Type B pancreatic cell (in vitro differentiated cells): ENCODE results near the gene SRC. TPM values are rescaled to one million over a fixed set of nuclear protein-coding genes. Genes with fewer than 3 reads are reported as not detected.

Experiments used
- DNase-seq: peaks from one replicate; pipeline ENCODE4 v3.0.0; 2021; ENCODE audit warnings: mixed read lengths; ENCODE audit not compliant: unreplicated experiment; ENCODE audit errors: extremely low spot score
- H3K27ac Mint-ChIP-seq: 2 replicates; pipeline ENCODE4 v1.8.0; 2021; ENCODE audit warnings: mild to moderate bottlenecking, mixed read lengths
- H3K27me3 Mint-ChIP-seq: 2 replicates; pipeline ENCODE4 v1.8.0; 2021; ENCODE audit warnings: mixed read lengths
- H3K36me3 Mint-ChIP-seq: 2 replicates; pipeline ENCODE4 v1.8.0; 2021; ENCODE audit warnings: mixed read lengths
- H3K4me1 Mint-ChIP-seq: one replicate; pipeline ENCODE4 v1.8.0; 2021; ENCODE audit warnings: mixed read lengths; ENCODE audit not compliant: unreplicated experiment
- H3K4me3 Mint-ChIP-seq: 2 replicates; pipeline ENCODE4 v1.8.0; 2021; ENCODE audit warnings: mild to moderate bottlenecking, mixed read lengths
- H3K9me3 Mint-ChIP-seq: 2 replicates; pipeline ENCODE4 v1.8.0; 2021; ENCODE audit warnings: mixed read lengths
- total RNA-seq: library from RNA; stranded (reverse); gene quantifications from 2 replicates; pipeline ENCODE4 v1.2.1, GENCODE V29; 2021; ENCODE audit warnings: low replicate concordance
- TF ChIP-seq, protein P1 (sequence below): fragments of 200-600 bp; sonication (generic); conservative IDR thresholded peaks from 2 replicates; pipeline ENCODE4 v1.5.0; 2021; ENCODE audit warnings: antibody characterized with exemption, mild to moderate bottlenecking

SRC gene
- total RNA-seq, 1 donor from 2014 or later: 56.0 TPM

DNA sequence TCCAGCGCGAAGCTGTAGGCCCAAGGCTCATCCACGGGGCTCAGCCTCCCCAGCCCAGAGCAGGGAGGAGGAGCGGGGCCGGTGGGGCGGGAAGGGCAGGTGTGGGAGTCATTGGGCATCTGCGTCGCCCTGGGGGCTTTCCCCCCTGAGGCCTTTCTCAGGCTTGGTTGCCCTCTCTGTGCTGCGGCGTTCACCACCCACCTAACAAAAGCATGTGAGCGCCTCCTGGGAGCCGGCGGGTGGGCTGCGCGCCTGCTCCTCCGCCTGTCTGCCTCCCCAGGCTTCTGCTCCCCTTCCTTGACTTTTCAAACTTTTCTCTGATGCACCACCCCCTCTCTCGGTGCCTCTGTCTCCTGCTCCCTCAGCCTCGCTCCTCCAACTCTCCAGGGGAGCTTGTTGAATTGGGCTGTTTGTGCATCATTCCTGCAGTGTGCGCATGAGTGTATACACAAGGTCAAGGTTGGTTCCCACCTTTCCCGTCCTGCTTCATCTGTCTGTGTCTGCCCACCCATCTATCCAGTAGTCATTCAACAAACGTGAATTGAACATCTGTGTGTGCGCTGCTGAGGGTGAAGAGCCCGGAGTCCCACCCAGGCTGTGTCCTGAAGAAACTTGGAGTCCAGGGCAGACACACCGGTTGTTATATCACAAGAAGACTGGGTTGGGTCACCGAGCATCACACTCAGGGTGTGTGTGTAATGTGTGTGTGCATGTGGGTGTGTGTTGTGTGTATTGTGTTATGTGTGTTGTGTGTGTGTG is 92.7 kb downstream of the SRC start:
- DNase-seq: no peak
- Mint-ChIP-seq H3K36me3 (no peaks in the 10 kb centered on the region), H3K4me3 (no peak overlapping the region), H3K27me3 (peaks cover 3% of the 10 kb centered on the region), H3K4me1 (peaks cover 14% of the 10 kb centered on the region), H3K9me3 (no peaks in the 10 kb centered on the region), H3K27ac (no peak overlapping the region)
- TF ChIP-seq, protein P1, sequence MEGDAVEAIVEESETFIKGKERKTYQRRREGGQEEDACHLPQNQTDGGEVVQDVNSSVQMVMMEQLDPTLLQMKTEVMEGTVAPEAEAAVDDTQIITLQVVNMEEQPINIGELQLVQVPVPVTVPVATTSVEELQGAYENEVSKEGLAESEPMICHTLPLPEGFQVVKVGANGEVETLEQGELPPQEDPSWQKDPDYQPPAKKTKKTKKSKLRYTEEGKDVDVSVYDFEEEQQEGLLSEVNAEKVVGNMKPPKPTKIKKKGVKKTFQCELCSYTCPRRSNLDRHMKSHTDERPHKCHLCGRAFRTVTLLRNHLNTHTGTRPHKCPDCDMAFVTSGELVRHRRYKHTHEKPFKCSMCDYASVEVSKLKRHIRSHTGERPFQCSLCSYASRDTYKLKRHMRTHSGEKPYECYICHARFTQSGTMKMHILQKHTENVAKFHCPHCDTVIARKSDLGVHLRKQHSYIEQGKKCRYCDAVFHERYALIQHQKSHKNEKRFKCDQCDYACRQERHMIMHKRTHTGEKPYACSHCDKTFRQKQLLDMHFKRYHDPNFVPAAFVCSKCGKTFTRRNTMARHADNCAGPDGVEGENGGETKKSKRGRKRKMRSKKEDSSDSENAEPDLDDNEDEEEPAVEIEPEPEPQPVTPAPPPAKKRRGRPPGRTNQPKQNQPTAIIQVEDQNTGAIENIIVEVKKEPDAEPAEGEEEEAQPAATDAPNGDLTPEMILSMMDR: no peak

DNA sequence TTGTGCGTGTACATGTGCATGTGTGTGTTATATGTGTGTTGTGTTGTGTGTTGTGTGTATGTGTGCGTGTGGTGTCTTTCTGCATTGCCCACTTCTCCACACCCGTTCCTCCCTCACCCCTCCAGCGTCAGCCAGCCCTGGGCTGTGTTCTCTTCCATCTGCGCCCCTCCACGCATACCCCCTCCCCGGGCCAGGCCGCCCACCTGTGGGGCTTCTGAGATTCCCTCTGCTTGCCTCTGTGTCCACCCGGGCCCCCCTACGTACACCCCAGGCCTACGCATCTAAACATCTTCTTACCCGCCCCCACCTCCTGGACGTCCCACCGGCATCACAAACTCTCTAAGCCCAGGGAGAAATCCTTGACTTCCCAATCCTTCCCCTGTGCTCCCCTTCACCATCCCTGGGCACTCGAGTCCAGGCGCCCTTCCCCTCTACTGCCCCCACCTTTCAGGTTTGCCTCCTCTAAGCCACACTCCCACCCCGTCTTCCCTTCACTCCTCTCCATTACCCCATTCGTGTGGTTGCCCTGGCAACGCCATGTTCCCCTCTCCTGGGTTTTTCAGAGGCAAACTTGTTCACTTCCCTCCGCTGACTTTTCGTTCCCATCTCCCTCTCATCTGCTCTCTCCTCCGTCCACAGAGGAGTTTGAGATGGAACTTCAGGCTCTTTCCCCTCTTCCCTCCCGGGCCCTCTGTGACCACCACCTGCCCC is 93.4 kb downstream of the SRC start:
- Mint-ChIP-seq H3K27ac (no peak overlapping the region), H3K4me1 (peaks cover 14% of the 10 kb centered on the region), H3K27me3 (peaks cover 5% of the 10 kb centered on the region), H3K4me3 (no peak overlapping the region), H3K36me3 (no peaks in the 10 kb centered on the region), H3K9me3 (no peaks in the 10 kb centered on the region)
- TF ChIP-seq, protein P1: no peak
- DNase-seq: no peak

DNA sequence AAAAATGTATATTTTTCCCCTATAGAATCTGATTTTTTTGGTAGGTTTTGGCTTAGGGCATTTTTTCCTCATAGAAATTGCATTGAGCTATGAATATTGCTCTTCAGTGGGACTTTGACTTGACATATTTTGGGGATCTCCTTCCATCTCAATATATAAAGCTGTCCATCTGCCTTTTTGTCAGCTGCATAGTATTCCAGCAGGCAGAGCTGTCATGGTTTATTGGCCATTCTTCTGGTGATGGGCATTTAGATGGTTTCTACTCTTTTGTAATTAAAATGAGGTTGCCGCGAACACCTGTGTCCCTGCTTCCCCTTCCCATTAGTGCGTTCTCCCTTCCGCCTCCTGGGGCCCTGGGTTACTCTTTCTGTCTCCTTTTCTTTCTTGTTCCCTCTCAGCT is 95.1 kb downstream of the SRC start:
- H3K27me3 Mint-ChIP-seq: peaks cover 7% of the 10 kb centered on the region
- H3K4me1 Mint-ChIP-seq: peaks cover 14% of the 10 kb centered on the region
- no peaks in the 10 kb centered on the region for H3K9me3 Mint-ChIP-seq
- no peak for DNase-seq
- TF ChIP-seq, protein P1: no peak
- no peak overlapping the region for H3K27ac Mint-ChIP-seq
- H3K4me3 Mint-ChIP-seq: no peak overlapping the region
- no peaks in the 10 kb centered on the region for H3K36me3 Mint-ChIP-seq

DNA sequence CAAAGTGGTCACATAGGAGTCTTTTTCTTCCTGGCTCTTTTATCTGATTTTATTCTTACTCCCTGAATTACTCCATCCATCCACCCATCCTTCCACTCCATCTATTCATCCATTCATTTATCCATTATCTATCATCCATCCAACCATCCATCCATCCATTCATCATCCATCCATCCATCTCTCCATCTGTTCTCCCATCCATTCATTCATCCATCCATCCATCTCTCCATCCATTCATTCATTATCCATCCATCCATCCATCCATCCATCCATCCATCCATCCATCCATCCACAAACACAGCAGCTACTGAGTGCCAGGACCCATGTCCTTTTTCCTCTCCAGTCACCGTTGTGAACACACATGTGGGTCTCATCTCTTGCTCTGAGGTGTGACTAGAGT is 96.6 kb downstream of the SRC start:
- H3K4me3 Mint-ChIP-seq: no peak overlapping the region
- peaks cover 14% of the 10 kb centered on the region for H3K4me1 Mint-ChIP-seq
- H3K36me3 Mint-ChIP-seq: no peaks in the 10 kb centered on the region
- no peak for DNase-seq
- TF ChIP-seq, protein P1: no peak
- no peak overlapping the region for H3K27ac Mint-ChIP-seq
- H3K27me3 Mint-ChIP-seq: peaks cover 13% of the 10 kb centered on the region
- H3K9me3 Mint-ChIP-seq: no peaks in the 10 kb centered on the region

DNA sequence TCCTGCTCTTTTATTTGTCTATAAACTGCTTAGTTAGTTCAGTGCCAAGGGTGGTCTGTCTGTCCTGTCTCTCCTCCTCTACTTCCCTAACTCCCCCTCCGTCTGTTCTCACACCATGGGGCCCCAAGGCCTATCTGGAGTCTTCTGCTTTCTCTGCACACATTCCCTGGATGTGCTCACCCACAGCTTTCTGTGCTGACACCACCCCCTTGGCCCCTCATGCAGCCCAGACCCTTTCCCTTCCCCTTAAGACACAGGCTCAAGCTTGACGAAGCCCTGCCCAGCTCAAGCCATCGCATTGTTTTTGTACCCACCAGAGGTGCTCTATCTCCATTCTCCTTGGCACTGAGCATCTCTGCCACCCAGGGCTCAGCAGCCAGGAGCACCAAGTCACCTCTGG is 97.0 kb downstream of the SRC start:
- Mint-ChIP-seq H3K9me3 (no peaks in the 10 kb centered on the region), H3K27ac (no peak overlapping the region), H3K36me3 (no peaks in the 10 kb centered on the region), H3K4me1 (peaks cover 12% of the 10 kb centered on the region), H3K4me3 (no peak overlapping the region), H3K27me3 (peaks cover 13% of the 10 kb centered on the region)
- no peak for DNase-seq
- TF ChIP-seq, protein P1: no peak
